Skin of body (tissue), 2 donors: ENCODE measurements around the gene HACD2. TPM values are rescaled to one million over a fixed set of nuclear protein-coding genes. Genes with fewer than 3 reads are reported as not detected.
"Not testable (repeated sequence)": the region's sequence is repeated elsewhere in the genome, so short reads cannot be mapped to it uniquely, and the experiment has no call there.

ENCODE experiments used
- DNase-seq: peaks from one replicate; lab custom pipeline; 2025; lab: John Stamatoyannopoulos, UW
- total RNA-seq: library from RNA; depleted of rRNA; stranded (reverse); fragments of >200 nt; gene quantifications from one replicate; pipeline ENCODE4 v1.2.3, GENCODE V29; 2014

HACD2 gene
- total RNA-seq, 1 donor from 2014 or later, result 37.1 TPM

GRCh38 chr3:123611674-123612073 lies 26.8 kb upstream of the HACD2 start:
- not testable (repeated sequence) for DNase-seq

- DNase-seq, result no peak
Measured at GRCh38 chr3:123611082-123611481, 26.2 kb upstream of the HACD2 start.

DNA sequence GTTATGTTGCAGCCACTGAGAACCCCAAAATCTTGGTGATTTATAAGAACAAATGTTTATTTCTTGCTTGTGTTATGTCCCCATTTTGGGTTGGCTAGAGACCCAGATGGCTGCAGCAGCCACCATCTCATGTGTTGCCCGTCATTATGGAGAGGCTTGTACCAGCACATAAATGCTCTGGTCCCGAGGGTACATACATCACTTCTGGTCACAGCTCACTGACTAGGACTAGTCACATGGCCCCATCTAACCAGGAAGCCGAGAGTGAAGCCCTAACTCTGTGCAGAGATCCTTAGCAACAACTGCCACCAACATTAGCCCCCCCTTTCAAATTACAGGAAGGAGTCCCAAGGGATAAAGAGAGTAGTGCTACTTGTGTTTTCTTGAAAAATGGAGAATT lies 25.5 kb upstream of the HACD2 start:
- no peak for DNase-seq

- DNase-seq, result no peak
Measured at GRCh38 chr3:123609063-123609462, 24.2 kb upstream of the HACD2 start.

GRCh38 chr3:123608263-123608937 lies 23.5 kb upstream of the HACD2 start:
- no peak for DNase-seq

DNA sequence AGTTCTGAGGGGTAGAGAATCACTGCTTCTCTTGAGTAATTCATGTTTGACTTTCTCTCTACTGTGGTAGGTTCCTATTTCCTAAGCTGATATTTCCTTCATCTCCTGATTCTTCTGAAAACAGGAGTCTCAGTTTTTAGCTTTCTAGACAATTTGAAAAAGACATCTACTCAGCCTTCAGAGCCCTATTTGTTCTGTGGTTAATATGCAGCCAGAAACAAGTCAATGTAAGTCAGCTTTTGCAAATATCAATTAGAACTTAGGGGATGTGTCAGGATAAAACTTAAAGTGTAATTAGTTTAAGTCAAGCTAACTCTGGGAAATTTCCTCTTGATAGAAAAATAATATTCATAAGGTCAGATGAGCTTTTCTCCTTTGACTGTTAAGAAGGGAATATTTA lies 21.7 kb upstream of the HACD2 start:
- DNase-seq, result no peak

DNA sequence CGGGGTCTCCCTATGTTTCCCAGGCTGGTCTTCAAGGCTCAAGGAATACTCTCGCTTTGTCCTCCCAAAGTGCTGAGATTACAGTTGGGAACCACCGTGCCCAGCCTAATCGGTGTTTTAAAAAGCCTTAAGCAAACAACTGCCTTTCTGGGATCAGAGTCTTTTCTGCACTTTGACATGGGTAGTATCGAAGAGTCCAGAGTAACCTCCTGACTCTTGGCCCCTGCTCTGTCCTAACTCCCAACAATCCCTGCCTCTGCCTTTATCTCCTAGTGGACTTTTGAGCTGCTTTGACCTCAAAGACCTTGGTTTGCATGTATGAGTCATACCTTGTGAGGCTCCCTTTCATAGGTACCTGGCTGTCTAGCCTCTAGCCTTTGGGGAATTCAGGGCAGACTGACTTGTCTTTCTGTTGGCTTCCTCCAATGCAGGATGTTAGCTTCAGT lies 21.0 kb upstream of the HACD2 start:
- DNase-seq, result no peak

- DNase-seq, result not testable (repeated sequence)
Measured at GRCh38 chr3:123603153-123603552, 18.3 kb upstream of the HACD2 start.

- no peak for DNase-seq
Measured at GRCh38 chr3:123602325-123602724, 17.5 kb upstream of the HACD2 start.

- DNase-seq, result not testable (repeated sequence)
Measured at GRCh38 chr3:123600863-123601262, 16.0 kb upstream of the HACD2 start.

DNA sequence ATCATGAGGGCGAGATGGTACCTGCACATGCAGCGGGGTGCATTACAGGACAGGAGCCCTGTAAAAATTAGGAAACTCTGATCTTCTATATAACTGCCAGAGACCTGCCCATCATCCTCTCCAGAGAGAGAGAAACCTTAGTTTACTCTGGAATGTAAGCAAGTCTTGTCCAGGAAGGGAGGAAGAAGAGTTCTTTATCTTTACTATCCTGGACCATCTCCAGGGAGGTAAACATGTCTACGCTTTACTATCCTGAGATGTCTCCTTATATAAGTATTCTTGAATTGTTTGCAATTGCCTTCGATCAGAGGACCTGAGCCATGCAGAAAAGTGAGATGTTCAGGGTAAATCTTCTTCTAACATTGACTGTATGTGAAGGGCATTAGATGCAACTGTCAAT lies 12.7 kb upstream of the HACD2 start:
- DNase-seq, result no peak

- no peak for DNase-seq
Measured at GRCh38 chr3:123595396-123596180, 10.7 kb upstream of the HACD2 start.

GRCh38 chr3:123593381-123593780 lies 8.5 kb upstream of the HACD2 start:
- no peak for DNase-seq

- no peak for DNase-seq
Measured at GRCh38 chr3:123590685-123591450, 6.0 kb upstream of the HACD2 start.

- no peak for DNase-seq
Measured at GRCh38 chr3:123587401-123587800, 2.5 kb upstream of the HACD2 start.

DNA sequence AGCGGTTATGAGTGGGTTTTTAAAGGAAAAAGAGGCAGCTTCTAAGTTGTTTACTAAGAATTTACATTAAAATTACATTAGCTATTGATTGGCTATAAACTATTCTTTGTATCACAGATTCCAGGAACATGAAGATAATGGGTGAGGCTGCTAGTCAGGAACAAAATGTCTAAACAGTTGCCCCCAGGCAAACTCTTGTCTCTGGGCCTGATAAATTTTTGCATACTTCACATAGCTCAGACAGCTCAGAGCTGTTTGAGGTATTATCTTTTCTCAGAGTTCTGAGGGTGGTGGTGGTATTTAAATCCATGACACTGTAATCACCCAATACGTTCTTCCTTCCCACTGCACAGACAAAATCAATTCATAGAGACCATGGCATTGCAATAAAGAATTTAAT lies 2.1 kb upstream of the HACD2 start:
- DNase-seq, result no peak

GRCh38 chr3:123586131-123586530 lies 1.3 kb upstream of the HACD2 start:
- no peak for DNase-seq

GRCh38 chr3:123584284-123584987 lies 417 bp downstream of the HACD2 start:
- DNase-seq, result no peak

DNA sequence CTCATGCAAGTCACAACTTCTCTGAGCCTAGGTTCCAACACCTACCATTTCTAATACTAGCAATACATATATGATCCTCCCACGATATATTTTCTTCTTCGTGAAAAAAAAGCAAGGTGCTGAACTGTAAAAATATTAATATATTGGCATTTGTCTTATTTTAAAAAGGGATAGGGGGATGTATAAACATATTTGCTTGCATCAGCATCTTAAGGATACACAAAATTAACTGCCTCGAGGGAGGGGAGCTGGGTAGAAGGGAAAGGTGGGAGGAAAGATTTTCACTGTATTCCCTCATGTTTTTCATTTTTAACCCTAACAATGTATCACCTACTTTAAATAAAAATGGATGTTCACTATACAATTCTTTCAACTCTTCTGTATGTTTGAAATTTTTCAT lies 1.3 kb downstream of the HACD2 start:
- DNase-seq, result no peak

DNA sequence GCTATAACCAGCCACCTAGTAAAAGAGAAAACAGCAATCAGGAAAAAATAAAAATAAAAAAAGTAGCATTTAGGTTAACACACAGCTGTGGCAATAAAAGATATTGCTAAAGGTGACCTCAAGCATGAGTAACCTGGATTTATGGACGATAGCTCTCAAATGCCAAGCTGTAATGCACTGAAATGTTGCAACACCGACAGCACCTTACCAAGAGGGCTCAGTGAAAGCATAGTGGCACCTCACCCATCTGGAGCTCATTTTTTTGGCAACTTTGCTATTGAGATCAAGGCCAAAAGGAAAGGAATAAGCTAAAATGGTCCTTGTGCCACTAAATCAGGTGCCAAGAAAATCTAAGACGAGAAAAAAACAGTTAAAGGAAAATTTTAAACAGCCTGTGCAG lies 2.5 kb downstream of the HACD2 start:
- DNase-seq, result no peak

DNA sequence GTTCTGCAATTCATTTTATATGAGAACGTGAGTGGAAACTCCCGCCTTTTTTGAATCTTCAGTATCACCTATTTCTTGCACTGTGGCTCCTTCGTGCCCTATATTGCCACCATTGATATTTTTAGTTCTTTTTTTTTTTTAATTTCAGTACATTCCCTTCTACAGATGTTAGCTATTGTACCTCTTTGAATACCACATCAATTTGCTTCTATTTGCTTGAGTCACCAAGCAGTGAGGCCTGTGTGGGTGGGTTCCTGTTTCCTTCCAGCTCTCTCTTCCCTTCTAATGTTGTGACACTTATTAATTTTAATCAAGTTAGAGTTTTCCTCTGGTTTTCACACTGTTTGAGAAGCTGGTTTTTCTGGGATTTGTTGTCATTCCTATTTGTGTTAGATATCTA lies 8.7 kb downstream of the HACD2 start:
- no peak for DNase-seq

GRCh38 chr3:123571973-123572365 lies 12.9 kb downstream of the HACD2 start:
- no peak for DNase-seq
